HFF-Myc (cell line): Measurements from ENCODE around the gene DDR2.

Experiments
- DNase-seq: peaks from one replicate; pipeline ENCODE4 v3.0.0-alpha.2; 2011; ENCODE audit warnings: low read depth; ENCODE audit errors: extremely low read depth
- H3K4me3 ChIP-seq: replicated peaks from 2 replicates; pipeline ENCODE4 v1.5.1; 2011; ENCODE audit warnings: low read depth, mild to moderate bottlenecking, control low read depth, low read length
- TF ChIP-seq, protein P1 (sequence below): IDR thresholded peaks from 2 replicates; pipeline ENCODE4 v1.5.1; 2012; ENCODE audit warnings: mild to moderate bottlenecking, low read depth, low read length, control low read depth; ENCODE audit errors: missing control alignments

Gene DDR2

DNA sequence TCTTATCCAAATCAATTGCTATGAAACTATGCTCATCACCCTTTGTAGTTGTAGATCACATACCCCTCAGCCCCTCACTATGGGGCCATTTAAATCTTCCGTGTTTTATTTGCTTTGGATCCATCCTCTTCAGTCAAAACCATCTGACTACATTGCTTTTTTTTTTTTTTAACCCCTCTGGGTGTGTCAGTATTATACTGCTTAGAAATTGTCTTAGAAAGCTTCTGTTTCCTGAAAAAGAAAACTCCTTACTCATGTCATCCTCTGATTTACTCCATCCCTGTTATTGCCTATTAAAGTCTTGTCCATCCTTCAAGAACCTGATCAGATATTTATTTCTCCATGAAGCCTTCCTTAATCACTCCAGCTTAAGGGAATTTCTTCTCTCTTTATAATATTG lies 84.3 kb downstream of the DDR2 start:
- DNase-seq: no peak
- TF ChIP-seq, protein P1, sequence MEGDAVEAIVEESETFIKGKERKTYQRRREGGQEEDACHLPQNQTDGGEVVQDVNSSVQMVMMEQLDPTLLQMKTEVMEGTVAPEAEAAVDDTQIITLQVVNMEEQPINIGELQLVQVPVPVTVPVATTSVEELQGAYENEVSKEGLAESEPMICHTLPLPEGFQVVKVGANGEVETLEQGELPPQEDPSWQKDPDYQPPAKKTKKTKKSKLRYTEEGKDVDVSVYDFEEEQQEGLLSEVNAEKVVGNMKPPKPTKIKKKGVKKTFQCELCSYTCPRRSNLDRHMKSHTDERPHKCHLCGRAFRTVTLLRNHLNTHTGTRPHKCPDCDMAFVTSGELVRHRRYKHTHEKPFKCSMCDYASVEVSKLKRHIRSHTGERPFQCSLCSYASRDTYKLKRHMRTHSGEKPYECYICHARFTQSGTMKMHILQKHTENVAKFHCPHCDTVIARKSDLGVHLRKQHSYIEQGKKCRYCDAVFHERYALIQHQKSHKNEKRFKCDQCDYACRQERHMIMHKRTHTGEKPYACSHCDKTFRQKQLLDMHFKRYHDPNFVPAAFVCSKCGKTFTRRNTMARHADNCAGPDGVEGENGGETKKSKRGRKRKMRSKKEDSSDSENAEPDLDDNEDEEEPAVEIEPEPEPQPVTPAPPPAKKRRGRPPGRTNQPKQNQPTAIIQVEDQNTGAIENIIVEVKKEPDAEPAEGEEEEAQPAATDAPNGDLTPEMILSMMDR: no peak
- H3K4me3 ChIP-seq: no peak overlapping the region

DNA sequence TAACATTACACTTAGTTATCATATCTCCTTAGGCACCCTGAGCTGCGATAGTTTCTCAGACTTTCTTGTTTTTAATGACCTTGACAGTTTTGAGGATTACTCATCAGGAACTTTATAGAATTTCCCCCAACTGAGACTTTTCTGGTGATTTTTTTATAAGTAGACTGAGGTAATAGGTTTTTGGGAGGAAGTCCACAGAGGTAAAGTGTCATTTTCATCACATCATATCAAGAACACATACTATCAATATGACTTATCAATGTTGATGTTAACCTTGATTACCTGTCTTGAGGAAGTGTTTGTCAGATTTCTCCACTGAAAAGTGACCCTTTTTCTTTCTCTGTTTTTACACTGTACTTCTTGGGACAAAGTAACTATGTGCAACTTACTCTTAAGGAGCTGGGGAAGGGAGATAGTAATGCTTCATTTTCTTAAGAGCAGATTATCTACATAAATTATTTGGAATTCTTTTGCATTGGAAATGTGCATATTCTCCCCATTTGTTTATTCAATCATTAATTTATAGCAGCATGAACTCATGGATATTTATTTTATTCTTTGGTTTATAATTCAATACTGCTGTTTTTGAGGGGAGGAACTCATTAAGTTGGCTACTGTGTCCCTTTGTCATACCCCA lies 85.4 kb downstream of the DDR2 start:
- no peak overlapping the region for H3K4me3 ChIP-seq
- DNase-seq: no peak
- TF ChIP-seq, protein P1: no peak

DNA sequence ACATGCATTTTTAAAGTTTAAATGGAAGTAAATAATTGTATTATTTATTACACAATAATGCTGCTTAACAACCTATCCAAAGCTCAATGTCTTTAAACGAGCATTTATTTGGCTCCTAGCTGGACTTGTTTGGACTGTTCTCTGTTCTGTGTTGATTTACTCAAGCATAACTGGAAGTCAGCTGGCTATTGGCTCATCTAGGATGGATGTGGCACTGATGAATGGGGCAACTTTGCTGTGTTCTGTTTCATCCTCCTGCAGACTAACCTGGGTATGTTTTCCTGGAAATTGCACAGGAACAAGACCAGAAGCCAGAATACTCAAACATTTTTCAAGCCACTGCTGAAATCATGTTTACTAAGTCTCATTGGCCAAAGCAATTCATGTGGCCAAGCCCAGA lies 87.4 kb downstream of the DDR2 start:
- TF ChIP-seq, protein P1: no peak

DNA sequence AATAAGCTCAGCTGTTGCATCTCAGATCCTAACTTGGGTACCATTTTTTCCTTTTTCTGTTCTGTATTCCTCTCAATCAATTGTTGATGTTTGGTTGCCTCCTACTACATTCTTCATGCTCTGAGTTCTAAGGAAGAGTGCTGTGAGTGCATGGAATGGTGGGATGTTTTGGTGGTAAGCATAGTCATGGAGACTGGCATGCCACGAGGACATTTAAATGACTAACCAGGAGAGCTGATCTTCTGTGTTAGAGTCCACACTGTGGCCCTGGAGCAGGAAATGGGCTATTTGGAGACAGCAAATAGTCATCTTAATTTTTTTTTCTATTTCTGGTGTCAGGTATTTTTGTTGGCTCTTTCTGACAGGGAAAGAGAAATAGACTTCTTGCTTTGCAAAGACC lies 88.7 kb downstream of the DDR2 start:
- H3K4me3 ChIP-seq: no peak overlapping the region
- no peak for DNase-seq
- TF ChIP-seq, protein P1: no peak

More for the DNA sequence above, 87.4 kb downstream of the DDR2 start:
- no peak for DNase-seq
- no peak overlapping the region for H3K4me3 ChIP-seq

DNA sequence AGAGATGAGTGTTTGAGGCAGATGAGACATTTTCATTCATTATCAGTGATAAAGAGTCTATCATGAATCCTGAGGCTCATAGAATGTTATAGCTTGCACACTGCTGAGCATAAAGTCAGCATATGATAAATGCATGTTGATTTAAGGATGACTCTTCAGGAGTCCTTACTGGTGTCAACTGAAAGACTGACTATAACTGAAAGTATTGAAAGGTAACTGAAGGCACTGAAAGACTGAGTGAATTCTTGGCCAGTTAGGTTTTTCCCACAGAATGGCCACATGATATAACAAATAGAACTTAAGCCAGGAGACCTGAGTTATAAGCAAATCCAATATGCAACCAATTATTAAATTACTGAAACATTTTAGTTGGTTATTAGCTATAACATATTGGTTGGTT lies 89.2 kb downstream of the DDR2 start:
- DNase-seq: no peak
- H3K4me3 ChIP-seq: no peak overlapping the region
- TF ChIP-seq, protein P1: no peak

DNA sequence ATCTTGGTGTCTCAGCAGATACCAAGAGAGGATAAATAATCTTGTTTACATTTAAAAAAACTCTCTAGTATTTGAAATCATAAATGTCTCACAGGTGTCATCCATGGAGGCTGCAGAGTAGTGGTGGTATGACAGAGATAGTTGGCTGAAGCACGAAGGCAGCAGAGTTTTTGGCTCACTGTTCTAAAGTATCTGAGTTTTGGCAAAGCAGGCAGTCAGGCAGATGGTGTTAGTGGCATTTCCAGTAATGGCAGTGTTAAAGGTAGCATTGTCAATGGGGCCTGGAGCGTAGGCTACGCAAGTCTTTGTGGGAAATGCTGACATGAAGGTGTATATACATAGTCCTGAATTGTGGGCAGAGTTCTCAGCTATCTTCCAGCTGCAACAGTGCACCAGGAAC lies 89.8 kb downstream of the DDR2 start:
- TF ChIP-seq, protein P1: no peak
- no peak overlapping the region for H3K4me3 ChIP-seq
- no peak for DNase-seq

DNA sequence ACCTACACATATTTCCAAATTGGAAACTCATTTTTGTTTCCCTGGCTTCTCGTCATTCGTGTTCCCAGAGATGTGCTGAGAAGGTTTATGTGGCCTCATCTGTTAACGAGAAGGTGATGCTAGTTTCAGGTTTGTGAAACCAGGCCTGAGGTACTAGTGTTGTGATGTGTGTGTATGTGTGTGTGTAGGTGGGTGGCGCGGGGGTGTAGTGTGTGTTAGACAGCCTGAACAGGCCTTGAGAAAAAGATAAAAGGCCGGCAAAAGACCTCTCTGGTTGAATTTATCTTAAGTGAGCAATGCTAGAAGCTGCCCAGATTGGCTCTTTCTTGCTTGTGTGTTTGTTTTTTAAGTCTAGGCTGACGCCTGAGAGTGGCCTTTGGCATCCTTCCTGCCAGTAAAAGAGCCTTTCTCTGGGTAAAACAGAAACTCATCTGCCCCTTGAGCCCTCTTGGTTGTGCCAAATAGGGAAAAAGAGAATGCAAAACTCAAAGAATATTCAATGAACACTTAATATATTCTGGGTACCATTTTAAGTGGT lies 92.4 kb downstream of the DDR2 start:
- TF ChIP-seq, protein P1: no peak
- DNase-seq: no peak
- H3K4me3 ChIP-seq: no peak overlapping the region
